Epidermal melanocyte (primary cell): Measurements from ENCODE around the gene PCDHAC1.

Experiments used
- DNase-seq: peaks from one replicate; pipeline ENCODE4 v3.0.0; 2011; ENCODE audit warnings: low spot score; ENCODE audit not compliant: insufficient read length

Gene PCDHAC1

DNA sequence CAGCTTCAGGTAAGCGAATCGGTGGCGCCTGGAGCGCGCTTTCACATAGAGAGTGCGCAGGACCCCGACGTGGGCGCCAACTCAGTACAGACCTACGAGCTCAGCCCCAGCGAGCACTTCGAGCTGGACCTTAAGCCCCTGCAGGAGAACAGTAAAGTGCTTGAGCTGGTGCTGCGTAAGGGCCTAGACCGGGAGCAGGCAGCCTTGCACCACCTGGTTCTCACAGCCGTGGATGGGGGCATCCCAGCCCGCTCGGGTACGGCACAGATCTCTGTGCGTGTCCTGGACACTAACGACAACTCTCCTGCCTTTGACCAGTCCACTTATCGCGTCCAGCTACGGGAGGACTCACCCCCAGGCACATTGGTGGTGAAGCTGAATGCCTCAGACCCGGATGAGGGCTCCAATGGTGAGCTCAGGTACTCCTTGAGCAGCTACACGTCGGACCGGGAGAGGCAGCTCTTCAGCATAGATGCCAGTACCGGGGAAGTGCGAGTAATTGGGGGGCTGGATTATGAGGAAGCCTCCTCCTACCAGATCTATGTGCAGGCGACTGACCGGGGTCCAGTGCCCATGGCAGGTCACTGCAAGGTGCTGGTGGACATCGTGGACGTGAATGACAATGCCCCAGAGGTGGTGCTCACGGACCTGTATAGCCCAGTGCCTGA, 41.3 kb downstream of the PCDHAC1 start:
- no peak for DNase-seq

DNA sequence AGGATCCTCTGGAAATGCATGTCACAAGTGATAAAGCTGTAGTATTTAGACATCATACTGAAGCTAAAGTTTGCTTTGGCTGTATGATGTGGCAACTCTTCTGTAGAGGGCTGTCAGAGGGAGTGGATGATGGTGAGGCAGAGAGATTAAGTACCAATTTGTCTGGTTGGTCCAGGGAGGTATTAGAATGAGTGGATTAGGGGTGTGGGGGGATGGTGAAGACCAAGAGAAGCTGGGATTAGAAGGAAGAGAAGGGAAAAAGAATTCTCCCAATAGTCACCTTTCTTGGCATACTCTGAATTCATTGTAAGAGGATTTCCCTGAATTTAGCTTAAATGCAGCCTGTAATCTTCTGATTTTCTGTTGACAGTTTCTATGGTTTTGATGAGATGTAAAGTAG, 43.8 kb downstream of the PCDHAC1 start:
- DNase-seq, result no peak

DNA sequence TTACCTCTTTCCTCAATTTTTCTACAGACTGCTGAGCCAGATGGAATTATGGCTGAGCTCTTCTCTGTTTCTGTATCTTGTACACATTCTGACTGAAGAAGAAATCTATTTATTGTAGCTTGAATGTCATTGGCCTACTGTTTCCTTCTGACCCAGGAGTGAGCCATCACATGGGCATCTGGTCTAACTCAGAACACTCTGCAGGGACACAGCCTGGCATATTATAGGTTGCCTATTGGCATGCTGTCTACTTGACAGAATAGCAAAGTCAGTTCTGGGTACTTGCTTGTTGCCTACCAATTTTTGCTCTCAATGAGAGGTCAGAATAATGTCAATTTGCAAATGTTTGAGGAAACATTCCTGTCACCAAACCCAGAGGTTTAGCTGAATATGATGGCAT, 47.5 kb downstream of the PCDHAC1 start:
- no peak for DNase-seq

DNA sequence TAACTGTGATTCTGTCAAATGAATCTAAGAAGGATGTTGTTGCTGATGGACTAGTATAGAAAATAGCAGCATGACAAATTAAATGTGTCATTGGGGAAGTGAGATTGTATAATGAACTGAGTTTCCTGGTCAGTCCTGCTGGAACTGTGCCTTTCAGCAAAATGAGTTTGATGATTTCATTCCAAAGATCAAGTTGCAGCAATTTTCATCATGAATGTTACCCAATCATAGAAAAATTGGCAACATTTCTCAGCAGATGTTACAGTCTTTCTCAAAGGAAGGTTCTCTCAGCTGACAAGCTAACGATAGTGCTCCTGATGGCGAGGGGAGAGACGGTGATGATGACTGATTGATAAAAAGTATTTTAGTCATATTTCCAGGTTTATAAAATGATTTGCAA, 50.9 kb downstream of the PCDHAC1 start:
- no peak for DNase-seq

- DNase-seq, result no peak
Observed at GRCh38 chr5:140978260-140978659, 52.2 kb downstream of the PCDHAC1 start.

DNA sequence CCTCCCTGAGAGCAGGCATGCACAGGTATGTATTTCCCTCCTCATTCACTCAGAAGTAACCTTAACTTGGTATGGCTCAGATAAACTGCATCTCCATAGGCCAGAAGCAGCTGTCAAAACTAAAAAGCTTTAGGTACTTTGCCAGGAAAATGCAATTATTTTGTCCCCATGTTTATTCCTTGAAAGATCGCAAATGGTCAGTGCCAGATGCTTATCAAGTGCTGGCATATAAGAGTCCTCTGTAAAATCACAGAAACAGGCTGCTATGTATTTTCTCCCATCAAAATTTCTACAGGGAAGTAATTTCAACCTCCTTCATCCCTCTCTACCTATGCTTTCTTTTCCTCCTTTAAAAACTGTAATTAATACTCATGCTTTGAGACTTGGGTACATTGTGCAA, 52.9 kb downstream of the PCDHAC1 start:
- no peak for DNase-seq
